ENCODE data around the gene NR6A1.

DNA sequence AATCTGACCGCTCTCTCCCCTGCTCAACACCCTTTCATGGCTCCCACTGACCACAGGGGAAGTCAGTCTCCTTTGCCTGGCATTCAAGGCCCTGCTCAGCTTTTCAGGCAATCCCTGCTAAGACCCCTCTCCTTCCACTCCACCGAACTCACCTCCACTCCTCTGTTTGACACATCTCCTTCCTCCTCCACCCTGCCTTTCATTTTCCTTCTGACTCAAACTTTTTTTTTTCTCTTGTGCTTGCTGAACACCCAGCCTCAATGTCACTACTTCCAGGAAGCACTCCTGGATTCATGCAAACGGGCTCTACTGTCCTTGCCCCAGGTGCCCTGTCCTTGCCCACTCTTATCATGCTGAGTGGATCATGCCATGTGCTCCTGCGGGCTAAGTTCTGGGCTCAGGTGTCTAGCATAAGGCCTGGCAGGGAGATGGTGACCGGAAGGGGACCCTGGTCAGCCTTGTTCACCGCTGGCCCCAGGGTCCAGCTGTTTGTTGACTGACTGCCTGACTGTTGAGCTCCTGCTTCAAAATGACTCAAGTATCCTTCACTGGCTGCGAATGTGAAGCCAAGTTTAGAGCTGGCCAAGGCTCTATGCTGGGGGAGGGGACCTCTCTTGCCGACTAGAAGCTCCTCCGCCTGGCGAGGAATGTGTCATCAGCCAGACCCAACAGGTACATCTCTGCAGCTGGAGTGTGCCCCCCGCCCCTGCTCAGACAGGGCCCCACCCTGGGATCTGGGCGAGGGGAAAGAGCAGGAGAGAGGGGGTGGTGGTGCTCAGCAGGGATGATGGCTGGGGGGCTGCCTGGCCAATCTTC is 270.1 kb downstream of the NR6A1 start:
- no peak for TF ChIP-seq POLR2AphosphoS5 (IDR thresholded peaks at IDR 0.05)
- TF ChIP-seq, protein P1, sequence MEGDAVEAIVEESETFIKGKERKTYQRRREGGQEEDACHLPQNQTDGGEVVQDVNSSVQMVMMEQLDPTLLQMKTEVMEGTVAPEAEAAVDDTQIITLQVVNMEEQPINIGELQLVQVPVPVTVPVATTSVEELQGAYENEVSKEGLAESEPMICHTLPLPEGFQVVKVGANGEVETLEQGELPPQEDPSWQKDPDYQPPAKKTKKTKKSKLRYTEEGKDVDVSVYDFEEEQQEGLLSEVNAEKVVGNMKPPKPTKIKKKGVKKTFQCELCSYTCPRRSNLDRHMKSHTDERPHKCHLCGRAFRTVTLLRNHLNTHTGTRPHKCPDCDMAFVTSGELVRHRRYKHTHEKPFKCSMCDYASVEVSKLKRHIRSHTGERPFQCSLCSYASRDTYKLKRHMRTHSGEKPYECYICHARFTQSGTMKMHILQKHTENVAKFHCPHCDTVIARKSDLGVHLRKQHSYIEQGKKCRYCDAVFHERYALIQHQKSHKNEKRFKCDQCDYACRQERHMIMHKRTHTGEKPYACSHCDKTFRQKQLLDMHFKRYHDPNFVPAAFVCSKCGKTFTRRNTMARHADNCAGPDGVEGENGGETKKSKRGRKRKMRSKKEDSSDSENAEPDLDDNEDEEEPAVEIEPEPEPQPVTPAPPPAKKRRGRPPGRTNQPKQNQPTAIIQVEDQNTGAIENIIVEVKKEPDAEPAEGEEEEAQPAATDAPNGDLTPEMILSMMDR (IDR thresholded peaks at IDR 0.05): no peak
